GM08714 (cell line): ENCODE measurements around the gene SMG1.
"Not testable (repeated sequence)": the region's sequence is repeated elsewhere in the genome, so short reads cannot be mapped to it uniquely, and the experiment has no call there.

Source experiments
- H3K4me3 ChIP-seq: fragments of 200-500 bp; sonication (Bioruptor generic); 2 replicates; pipeline ENCODE4 v1.5.1; 2014; ENCODE audit warnings: mild to moderate bottlenecking, low read length, inconsistent platforms
- ZNF274 ChIP-seq: IDR thresholded peaks from 2 replicates; pipeline ENCODE4 v1.6.1; 2012; ENCODE audit warnings: mild to moderate bottlenecking, low read depth, low read length

The SMG1 gene

GRCh38 chr16:18797746-18798145 is 128.5 kb downstream of the SMG1 start:
- TF ChIP-seq ZNF274 = no peak
- no peak overlapping the region for H3K4me3 ChIP-seq

GRCh38 chr16:18796377-18796776 is 129.8 kb downstream of the SMG1 start:
- TF ChIP-seq ZNF274 = no peak
- H3K4me3 ChIP-seq = no peak overlapping the region

- no peak for TF ChIP-seq ZNF274
- no peak overlapping the region for H3K4me3 ChIP-seq
Observed at GRCh38 chr16:18792836-18793433, 133.3 kb downstream of the SMG1 start.

GRCh38 chr16:18789850-18790706 is 136.1 kb downstream of the SMG1 start, which contains the start of gene RPS15A:
Gene RPS15A (minus strand): TSS chr16:18790334. CDS start chr16:18789113, 1,221 bp downstream.
- H3K4me3 ChIP-seq = peak within 1 kb of the TSS; percentile 100
- no peak for TF ChIP-seq ZNF274

- peak overlapping the region; percentile 100 for H3K4me3 ChIP-seq
- no peak for TF ChIP-seq ZNF274
Observed at GRCh38 chr16:18789515-18789849, 136.7 kb downstream of the SMG1 start.

GRCh38 chr16:18788828-18789514 is 137.2 kb downstream of the SMG1 start:
- TF ChIP-seq ZNF274 = no peak
- H3K4me3 ChIP-seq = peak overlapping the region; percentile 100

- no peak overlapping the region for H3K4me3 ChIP-seq
- no peak for TF ChIP-seq ZNF274
Observed at GRCh38 chr16:18784917-18785623, 141.1 kb downstream of the SMG1 start.

- no peak overlapping the region for H3K4me3 ChIP-seq
- TF ChIP-seq ZNF274 = no peak
Observed at GRCh38 chr16:18783430-18784341, 142.5 kb downstream of the SMG1 start.

GRCh38 chr16:18782697-18783429 is 143.3 kb downstream of the SMG1 start:
- TF ChIP-seq ZNF274 = no peak
- no peak overlapping the region for H3K4me3 ChIP-seq

GRCh38 chr16:18781232-18781631 is 145.0 kb downstream of the SMG1 start:
- H3K4me3 ChIP-seq = not testable (repeated sequence)

GRCh38 chr16:18780460-18781026 is 145.7 kb downstream of the SMG1 start:
- not testable (repeated sequence) for H3K4me3 ChIP-seq

- H3K4me3 ChIP-seq = not testable (repeated sequence)
Observed at GRCh38 chr16:18777664-18778063, 148.5 kb downstream of the SMG1 start.

GRCh38 chr16:18776334-18776733 is 149.9 kb downstream of the SMG1 start:
- not testable (repeated sequence) for H3K4me3 ChIP-seq

- not testable (repeated sequence) for H3K4me3 ChIP-seq
Observed at GRCh38 chr16:18774651-18775050, 151.6 kb downstream of the SMG1 start.

- not testable (repeated sequence) for H3K4me3 ChIP-seq
Observed at GRCh38 chr16:18772171-18772570, 154.0 kb downstream of the SMG1 start.

- H3K4me3 ChIP-seq = not testable (repeated sequence)
Observed at GRCh38 chr16:18770336-18770962, 155.8 kb downstream of the SMG1 start.

GRCh38 chr16:18767217-18767616 is 159.0 kb downstream of the SMG1 start:
- H3K4me3 ChIP-seq = not testable (repeated sequence)

- H3K4me3 ChIP-seq = not testable (repeated sequence)
Observed at GRCh38 chr16:18762713-18763112, 163.5 kb downstream of the SMG1 start.
